HG03457 (cell line): Measurements from ENCODE around the gene ADRA2A.

ENCODE experiments used
- ATAC-seq: cut with Tn5 transposase; IDR thresholded peaks from one replicate; pipeline ENCODE4 v1.9.1; 2021; ENCODE audit warnings: moderate number of reproducible peaks; ENCODE audit not compliant: unreplicated experiment

Gene ADRA2A

DNA sequence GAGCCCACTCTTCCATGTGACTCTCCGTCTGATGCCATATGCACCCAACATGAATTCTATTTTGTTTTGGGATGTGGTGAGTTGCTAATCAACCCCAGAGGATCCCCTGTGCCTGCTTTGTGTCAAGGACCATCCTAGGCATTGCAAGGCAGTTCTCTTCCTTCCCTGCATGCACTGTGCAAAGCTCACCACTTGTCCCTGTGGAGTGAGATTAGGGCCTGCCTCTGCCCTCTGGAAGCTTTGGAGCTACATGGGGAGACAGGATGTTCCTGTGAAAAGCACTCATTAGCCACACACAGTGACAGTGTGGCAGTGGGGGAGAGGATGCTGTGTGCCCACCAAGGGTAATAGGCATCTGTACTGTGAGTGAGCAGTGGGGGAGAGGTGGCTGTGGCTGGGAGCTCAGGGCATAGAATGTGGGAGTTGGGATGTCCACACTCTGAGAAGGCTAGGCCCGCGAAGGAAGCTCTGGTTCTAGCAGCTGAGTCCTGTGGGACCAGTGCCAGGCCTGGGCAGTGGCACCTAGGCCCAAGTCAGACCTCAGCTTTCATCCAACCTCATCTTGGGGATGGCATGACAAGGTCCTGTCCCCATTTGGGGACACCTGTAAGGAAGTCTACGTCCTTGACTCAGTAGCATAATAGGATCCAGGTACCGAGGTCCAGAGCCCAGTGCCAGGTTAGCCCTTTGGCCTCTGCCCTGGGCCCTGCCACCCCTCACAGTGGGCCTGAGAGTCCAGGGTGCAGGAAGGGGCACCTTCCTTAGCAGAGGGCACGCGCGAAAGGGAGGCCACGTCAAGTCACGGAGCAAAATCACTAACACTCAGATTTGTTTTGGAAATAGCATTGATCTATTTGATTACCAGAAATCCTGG is 6.6 kb downstream of the ADRA2A start:
- no peak for ATAC-seq

DNA sequence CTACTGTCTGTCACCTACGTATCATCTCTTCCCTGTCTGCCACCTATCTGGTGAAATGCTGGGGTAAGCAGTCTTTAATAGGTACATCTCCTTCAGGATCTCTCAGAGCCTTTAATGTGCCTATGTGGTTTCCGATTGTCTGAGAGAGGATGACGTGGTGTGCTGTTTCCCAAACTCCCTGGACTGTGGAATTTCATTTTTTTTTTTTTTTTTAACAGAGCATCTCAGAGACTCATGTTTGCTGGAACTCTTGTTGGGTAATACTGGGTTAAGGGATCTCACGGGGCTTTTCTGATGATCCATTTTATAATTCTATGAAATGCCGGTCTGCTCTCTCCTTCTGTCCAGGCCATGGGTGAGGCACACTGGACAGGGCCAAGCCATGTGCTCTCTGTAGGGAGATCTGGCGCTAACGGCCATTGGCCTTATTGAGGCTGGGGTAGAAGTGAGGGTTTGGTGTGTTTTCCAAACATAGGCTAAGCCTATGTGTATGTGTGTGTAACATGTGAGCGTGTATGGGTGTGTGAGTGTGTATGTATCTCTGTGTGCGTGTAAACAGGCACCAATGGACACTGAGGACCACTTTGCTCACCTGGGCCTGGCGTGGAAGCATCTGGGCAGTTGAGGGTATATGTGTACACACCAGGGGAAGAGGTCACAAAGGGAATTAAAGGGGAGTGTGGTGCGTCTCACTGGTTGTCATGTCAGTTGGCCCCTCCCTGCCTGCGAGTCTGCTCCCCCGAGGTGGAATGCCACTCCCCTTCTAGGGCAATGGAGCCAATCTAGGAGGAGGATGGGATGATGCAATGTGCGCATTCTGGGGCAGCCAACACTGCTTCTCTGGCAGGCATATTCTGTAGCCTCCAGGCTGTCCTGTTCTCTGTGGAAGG is 7.8 kb downstream of the ADRA2A start:
- no peak for ATAC-seq

DNA sequence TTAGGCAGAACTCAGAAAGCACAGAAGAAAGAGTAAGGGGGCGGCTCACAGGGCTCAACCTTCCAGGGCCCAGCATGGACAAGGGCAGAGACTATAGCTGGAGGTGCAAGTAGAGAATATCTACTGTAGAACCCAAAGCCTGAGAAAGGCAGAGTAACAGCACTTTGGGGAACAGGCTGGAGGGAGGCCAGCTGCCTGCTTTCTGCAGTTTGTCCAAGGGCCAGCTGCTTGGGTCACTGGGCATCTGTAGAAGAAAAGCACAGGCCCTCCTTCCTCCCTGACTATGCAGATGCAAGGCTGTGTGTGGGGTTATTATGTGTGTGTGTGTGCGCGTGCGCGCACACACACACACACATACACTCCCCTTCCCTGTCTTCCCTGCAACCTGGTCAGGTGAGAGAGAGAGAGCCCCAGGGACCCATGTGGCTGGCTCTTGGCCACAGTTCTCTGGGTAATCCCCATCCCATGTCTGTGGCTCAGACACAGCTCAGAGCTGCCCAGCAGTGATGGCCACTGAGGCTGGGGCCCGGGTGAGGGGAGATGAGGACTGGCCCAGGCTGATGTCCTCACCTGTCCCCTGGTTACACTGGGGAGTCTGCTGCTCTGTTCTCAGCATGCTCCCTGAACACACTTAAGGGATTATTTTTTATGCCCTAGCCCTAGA is 9.0 kb downstream of the ADRA2A start:
- no peak for ATAC-seq

DNA sequence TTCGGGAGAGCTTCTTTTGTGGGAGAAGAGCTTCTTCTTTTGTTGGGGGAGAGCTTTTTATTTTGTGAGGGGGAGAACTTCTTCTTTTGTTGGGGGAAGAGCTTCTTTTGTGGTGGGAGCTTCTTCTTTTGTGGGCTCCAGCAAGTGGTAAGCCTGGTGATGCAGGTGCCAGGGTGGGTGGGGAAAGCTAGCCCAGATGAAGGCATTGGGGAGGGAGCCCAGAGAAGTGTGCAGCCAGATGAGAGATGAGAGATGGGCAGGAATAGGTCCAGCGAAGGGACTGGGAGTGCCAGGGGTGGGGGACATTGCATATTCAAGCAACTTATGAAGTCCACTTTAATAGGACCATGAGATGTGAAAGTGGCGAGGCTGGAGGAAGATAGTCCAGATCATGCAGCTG is 9.7 kb downstream of the ADRA2A start:
- ATAC-seq, result no peak

DNA sequence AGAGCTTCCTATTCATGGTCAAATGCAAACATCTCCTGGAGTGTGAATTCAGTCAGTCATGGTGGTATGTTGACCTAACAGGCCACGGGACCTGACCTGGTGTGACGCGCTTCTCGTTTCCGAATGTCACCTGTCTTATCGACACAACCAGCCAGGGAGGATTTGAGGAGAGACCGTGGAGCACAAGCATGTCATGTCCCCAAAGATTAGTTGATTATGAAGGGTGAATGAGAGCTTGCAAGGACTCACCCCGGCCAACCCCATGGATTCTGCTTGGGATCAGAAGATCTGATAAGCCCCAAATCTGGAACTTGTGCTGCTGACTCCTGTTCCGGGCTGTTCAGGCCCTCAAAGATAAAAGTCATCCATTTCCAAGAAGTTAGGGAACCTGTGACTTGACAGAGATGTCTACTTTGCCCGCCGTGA is 10.5 kb downstream of the ADRA2A start:
- ATAC-seq, result no peak

DNA sequence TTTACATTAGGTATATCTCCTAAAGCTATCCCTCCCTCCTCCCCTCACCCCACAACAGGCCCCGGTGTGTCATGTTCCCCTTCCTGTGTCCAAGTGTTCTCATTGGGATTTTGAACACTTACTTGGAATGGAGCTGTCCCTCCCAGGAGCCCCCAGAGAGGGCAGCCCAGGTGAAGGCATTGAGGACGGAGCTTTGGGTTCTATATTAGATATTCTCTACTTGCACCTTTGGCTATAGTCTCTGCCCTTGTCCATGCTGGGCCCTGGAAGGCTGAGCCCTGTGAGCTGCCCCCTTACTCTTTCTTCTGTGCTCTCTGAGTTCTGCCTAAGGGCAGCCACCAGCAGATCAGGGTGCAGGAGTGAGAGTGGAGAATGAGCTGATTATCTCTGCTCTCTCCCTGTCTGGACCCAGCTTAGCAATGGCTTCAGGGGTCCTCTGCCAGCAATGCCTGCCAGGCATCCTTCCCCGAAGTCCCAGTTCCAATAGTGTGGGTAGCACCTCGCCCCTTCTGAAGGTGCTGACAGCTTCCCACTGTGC is 11.2 kb downstream of the ADRA2A start:
- ATAC-seq, result no peak

DNA sequence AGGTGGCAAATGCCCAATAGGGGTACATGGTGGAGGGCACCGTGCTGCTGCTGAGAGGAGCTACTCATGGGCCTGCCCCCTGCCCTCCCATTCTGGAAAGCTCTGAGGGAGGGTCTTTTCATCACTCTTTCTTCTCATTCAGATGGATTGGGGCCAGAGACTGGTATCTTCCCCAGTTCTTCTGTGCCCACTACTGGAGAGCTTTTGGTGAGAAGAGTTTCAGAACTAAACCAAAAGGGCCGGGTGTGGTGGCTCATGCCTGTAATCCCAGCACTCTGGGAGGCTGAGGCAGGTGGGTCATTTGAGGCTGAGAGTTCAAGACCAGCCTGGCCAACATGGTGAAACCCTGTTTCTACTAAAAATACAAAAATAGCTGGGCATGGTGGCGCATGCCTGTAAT is 12.5 kb downstream of the ADRA2A start:
- ATAC-seq, result no peak

DNA sequence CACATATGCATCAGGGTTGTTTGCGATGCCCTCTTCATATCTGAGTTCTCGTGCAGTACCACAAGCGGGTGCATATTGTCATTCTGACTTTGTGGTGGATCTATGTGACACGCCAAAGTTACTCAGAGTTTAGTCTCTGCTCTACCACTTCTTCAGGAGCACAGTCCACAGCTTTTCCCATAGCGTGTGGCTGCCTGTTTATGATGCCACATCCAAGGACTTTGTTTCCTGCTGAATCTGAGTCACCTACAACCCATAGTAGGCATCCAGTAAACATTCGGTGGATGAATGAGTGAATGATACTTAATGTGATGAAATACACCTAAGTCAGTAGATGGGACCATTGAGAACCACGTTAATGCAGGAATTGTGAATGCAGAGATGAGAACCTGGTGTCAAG is 15.0 kb downstream of the ADRA2A start:
- ATAC-seq, result no peak

DNA sequence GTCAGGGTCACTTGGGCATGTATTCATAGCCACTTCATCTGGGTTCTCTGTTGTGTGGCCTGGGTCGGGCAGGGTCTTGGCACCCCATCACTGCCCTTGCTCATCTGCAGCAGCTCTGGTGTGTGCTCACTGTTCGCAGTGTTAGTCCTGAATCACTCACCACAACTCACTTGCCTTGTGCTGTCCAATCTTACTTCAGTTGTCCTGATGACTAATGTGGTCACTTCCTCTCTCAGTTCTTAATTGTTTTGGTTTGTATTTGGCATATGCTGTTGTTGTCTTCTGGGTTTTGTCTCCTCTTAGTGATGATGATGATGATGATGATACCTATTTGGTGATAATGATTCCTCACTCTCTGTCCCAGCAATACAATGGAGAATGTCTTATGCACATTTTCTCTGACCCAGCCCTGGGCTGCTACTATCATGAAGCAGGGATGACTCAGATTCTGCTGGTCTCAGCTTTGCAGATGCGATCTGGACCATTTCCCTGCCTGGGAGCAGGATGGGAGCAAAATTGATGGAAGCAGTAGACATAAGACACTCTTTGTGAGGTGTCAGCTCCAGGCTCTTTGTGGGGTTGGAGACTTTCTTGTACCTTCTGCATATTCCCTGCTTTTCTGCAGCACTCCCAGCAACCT is 17.0 kb downstream of the ADRA2A start:
- no peak for ATAC-seq

DNA sequence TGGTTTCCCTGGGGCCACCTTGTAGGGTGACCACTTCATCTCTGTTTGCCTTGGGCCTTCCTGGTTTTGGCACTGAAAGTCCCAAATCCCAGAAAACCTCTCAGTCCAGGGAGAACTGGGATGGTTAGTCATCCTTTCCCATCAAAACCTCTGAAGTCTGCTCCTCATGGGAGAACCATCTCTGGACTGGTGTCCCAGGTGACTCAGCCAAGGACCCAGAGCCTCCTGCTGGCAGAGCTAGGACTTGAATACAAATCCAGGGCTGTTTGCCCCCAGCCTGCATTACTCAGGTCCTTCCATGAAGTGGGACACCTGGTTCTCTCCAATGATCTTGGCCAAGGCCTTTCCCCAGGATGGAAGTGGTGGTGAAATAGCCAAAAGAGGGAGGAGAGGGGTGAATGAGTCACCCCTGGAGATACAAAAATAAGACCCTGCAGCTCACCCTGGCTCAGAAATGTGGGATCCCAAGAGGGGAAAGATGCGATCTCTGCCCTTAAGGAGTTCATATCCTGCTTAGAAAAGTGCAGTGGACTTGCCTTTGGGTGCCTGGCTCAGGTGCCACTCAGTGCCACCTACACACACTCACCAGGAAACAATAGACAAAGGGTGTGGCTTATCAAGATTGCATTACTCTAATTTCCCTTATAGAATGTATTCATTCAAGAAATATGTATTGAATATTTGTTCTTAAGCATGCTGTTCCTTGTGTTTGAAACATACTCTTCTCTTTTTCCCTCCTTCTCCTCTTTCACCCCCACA is 22.0 kb downstream of the ADRA2A start:
- no peak for ATAC-seq

DNA sequence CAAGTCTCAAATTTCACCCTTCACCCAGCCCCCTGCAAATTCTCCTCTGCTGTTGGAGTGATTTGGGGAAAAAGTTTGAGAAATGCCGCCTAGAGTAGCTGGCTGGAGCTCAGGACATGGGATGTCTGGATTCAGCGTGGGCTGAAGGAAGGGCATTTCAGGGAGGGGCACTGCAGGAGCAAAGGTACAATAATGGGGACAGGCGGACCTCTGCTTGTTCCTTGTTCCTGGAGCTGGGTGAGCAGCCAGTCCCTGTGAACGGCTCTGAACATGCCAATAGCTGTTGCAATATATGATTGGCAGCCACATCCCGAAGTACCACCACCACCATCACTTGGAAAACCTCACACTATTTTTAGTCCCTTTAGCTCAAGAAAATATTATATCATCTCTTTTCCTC is 23.4 kb downstream of the ADRA2A start:
- ATAC-seq, result no peak

DNA sequence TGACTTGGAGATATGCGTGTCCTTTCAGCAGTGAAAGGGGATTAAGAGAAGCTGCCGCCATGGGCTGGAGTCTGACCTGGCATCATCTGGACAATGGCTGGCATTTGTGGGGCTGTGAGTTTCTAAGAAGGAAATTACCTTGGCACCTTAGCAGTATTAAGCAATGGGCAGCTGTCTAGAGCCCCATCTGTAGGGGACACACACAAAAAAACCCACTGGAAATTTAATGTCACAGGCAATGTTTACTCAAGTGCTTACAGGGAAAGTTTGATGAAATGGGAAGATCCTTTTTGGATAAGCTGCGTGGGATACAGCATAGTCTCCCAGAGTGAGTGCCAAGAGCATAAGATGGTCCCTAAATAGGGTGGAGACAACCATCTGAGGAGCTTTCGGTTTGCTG is 25.0 kb downstream of the ADRA2A start:
- ATAC-seq, result no peak

DNA sequence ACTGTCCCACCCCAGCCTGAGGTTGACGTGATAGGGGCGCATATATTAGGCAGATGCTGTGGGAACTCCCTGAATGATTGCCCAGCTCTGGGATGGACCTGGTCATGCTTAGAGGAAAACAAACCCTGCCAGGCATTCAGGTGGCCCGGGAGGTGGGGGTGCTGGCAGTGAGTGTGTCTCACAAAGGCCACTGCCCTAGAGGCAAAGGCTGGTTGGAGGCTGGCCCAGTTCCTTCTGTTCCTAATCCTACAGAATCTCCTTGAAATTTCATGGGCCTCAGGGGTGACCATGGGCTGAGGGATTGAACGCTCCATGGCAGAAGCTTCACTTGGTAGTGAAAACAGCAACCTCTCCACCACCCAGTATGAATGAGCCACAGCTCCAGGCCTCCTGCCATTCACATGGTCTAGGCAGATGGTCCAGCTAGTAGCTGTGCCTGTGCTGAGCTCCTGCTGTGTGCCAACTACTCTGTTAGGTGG is 25.6 kb downstream of the ADRA2A start:
- no peak for ATAC-seq

DNA sequence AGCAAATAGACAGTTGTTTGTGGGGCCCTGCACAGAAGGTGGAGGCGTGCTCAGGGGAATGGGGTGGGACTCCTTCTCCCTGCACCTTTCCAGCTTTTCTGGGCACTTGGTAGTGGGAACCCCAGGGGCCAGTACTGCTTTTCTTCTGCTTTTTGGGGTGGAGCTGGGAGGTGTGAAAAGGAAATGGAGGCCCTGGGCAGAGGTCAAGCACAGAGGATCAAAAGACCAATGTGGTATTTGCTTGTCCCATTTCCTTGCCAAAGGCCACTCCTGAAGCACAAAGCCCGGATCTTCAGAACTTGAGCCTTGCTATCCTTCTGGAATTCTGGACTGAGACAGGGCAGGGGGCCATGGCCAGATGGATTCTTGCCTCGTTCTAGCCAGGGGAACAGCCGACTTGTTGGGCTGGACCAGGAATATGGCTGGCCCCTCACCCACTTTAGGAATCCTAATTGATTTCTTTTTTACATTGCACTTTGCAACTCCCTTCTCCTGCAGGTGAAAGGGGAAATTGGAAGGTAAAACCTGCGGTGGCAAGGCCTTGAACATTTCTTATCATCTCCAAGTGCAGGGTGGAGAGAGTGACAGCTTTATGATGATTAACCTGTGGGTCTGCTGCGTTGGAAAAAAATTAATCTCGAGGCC is 26.5 kb downstream of the ADRA2A start:
- ATAC-seq, result no peak

DNA sequence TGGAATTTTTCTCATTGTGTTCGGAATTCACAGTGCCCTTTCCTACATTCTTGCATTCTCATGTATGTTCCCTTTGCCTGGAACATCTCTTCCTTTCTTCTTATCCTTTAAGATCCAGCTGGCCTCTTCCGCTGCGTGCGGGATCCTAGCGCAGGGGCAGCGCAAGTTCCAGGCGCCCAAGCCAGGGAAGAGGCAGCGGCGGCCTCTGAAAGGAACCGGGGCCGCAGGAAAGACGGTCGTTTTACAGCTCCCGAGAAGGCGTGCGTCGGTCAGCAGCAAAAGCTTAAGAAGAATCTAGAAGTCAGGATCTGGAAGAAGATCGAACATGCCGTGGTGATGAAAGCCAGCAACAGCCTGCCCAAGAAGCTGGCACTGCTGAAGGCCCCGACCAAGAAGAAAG is 28.0 kb downstream of the ADRA2A start:
- ATAC-seq, result no peak

DNA sequence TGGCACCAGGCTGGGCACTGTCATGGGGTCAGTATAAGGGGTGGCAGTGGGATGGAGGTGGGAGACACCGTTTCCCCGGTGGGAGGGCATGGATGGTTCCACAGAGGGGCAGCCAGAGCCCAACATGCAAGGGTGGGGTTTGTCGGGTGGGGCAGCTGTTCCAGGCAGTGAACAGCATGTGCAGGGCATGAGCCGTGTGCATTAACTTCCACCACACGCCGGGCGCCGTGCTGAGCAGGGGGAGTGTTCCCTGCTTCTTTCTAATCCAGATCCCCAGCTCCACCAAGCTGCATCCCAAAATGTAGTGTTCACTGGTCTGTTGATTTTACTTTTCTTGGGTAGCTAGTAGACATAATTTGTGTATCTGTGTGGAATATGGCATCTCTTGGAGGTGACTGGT is 29.3 kb downstream of the ADRA2A start:
- ATAC-seq, result no peak

DNA sequence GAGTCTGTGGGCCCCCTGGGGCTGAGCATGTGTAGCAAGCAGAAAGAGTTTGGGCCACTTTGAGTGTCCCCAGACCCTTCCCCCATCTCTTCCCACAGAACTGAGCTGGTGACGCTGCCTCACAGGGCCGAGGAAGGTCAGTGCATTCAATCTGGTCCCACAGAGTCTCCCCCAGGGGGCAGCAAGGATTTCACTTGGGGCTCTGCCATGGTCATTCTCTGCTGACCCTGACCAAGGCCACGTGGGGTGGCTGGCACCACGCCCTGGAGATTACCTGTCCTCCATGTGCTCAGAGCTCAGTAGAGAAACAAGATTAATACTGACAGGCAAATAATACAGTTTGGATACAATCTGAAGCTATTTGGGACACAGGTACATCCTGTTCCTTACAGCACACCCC is 30.2 kb downstream of the ADRA2A start:
- no peak for ATAC-seq

DNA sequence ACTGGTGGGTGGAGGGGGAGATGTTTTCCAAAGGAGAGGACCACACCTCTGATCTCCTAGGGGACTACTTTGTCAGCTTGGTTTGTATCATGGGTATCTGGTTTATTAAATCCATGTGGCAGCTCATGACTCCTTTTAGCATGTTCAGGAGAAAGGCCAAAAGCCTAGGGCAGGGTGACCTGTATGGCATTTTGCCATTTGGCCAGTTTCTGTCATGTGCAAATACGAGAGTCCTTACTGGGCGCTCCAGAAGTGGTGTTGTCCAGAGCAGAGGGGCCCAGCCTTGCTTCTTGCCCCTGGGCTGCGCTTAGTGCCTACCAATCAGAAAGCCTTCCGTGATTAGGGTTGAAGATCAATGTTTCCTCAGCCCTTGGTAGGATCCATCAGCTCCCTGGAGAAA is 31.0 kb downstream of the ADRA2A start:
- ATAC-seq, result no peak

DNA sequence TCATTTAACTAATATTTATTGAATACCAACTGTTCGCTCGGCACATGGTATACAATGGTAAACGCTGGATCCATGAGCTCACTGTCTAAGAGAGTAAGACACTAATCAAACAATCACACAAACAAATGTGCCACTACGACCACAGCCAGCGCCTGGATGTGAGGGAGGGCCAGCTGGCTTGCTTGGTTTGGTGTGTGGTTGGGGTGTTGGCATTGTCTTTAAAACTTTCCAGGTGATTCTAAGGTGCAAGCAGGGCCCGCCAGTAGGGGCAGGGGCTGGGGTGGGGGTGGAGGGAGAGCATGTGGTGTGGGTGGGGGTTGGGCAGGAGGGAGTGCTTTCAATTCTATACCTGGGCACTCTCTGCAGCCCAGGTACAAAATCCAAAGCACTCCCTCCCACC is 31.6 kb downstream of the ADRA2A start:
- ATAC-seq, result no peak
